GM15510 (cell line): ENCODE results near the gene ZNF407.

Experiments used
- POLR2A ChIP-seq: IDR thresholded peaks from 3 replicates; pipeline ENCODE4 v1.6.1; 2011; ENCODE audit warnings: borderline replicate concordance; ENCODE audit not compliant: insufficient read length; ENCODE audit errors: extremely low read depth

ZNF407 gene

DNA sequence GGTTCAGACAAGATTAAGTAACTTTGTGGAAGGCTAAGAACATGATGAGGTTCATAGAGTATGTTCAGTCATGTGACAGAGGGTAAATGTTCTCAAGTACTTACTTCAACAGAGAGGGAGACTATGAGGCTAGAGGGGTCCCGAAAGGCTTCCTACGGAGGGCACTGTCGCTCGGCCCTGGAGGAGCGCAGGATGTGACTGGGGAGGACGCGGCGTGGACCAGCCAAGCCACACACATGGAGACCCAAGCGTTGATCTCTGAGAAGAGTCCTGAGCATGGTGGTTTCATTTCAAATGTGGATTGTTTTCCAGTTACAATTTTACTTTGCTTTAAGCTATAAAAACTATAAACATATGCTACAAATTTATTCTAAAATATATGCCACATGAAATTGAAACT lies 383.8 kb downstream of the ZNF407 start:
- TF ChIP-seq POLR2A = no peak

DNA sequence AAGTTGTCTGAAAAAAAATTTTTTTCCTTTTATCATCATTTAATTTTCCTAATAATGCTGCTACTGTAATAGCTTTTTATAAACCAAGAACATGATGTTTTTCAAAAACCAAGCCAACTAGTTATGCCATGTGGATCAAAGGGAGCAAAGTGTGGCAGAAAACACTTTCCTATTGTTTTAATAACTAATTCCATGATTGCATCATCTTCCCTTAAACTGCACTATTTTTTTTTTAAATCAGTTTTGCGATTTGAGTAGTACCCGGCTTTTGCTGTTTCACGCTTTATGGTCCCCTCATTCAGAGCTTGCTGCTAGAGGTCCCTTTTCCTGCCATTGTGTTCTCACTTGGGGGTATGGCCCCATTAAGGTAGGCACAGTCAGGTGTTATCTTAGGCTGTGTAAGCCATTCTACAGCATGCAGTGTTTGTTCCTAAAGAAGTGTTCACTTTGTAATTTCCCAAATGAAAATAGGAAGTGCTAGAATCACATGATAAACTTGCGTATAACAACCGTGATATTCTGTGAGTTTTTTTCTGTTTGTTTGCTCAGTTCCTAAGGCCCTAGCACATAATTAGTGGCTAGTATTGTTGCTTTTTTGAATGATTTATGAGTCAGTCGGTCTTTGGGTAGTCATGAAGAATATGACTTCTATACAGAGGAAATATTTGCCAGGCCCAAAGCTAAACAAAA lies 385.4 kb downstream of the ZNF407 start:
- no peak for TF ChIP-seq POLR2A

GRCh38 chr18:74989134-74989533 lies 391.5 kb downstream of the ZNF407 start:
- TF ChIP-seq POLR2A = no peak

DNA sequence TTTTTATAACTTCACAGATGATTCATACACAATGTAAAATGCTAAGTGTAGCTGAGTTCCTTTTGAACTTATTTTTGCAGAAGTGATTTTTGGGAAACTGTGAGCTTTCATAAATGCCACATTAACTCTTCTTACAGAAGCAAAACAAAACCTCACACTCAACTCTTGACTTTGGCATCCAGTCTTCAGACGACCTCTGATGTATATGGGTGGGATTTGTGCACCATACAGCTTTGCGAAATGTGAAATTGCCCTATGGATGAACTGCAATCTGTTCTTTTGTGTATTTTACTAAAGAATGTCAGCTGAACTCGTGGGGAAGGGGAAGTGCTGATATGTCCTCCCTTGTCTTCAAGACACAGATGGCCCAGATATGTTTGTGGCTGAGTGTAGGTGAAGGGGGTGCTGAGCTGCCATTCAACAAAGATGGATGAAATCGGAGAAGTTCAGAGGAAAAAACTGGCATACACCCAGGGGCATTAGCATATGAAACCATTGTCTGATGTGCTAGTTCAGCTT lies 393.0 kb downstream of the ZNF407 start:
- TF ChIP-seq POLR2A = no peak

GRCh38 chr18:74994502-74995418 lies 397.1 kb downstream of the ZNF407 start:
- no peak for TF ChIP-seq POLR2A

DNA sequence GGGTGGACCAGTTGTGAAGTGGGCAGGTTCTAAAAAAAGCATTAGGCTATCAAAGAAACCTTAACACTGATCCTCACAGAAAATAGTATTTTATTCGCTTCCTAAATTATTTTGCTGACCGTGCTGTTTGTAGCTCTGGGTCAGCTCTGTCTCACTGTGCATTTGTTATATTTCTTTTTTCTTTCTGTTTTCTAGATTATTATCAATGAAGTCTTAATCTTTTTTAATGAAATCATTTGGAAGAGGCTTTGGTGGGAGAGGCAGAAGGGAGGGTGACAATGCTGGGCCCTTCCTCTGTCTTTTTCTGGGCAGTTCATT lies 397.7 kb downstream of the ZNF407 start:
- no peak for TF ChIP-seq POLR2A

- no peak for TF ChIP-seq POLR2A
These were observed 398.4 kb downstream of the ZNF407 start for GRCh38 chr18:74996055-74996454.

DNA sequence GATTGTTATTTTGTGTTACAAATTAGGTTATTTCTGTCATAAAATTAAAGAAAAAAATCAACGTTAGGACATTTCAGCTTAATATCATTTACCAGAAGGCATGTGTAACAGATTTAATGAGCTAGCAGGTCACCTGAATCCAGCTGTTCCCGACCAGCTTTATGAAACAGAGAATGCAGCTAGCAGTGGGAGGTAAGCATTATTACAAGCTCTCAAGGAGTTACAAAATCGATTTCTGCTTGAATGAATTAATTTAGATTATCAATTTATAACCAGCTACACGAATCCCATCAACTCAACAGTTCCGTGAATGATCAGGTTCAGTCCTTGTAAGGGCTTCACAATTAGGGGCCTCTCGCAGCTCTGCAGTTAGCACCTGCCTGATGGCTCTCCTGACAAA lies 399.3 kb downstream of the ZNF407 start:
- TF ChIP-seq POLR2A = no peak

DNA sequence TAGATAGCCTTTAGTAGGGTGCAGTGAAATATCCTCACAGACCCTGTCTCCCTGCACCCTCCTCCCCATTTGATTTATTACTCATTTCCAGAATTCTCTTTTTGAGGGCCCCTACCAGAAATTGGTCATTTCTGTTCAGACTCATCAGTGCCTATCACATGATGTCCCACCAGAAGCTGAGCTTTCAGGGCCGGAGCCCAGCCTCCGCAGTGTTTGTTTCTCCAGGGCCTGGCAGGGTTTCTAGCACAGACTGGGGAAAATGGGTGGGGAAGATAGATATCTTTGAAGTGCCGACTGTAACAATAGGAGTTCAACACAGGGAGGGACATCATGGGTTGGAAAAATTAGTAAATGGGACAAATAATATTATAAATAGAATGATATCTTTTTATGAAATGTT lies 403.2 kb downstream of the ZNF407 start:
- no peak for TF ChIP-seq POLR2A

DNA sequence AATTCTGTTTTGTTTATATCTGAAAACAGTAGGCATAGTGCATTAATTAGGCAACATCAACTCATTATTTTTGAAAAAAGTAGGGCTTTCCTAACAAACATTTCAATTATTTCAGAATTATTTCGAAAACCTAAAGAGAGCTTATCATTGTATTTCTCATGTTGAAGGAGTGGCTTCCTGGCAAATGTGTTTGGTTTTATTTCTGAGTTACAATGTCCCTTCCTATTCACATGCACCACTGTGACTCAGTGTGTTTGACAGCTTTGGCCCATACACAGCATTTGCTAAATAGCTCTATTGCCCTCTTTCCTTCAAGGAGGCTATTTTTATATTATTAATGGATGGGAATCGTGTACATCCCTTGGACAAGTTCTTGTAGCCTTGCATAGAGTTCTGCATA lies 405.4 kb downstream of the ZNF407 start:
- TF ChIP-seq POLR2A = no peak

DNA sequence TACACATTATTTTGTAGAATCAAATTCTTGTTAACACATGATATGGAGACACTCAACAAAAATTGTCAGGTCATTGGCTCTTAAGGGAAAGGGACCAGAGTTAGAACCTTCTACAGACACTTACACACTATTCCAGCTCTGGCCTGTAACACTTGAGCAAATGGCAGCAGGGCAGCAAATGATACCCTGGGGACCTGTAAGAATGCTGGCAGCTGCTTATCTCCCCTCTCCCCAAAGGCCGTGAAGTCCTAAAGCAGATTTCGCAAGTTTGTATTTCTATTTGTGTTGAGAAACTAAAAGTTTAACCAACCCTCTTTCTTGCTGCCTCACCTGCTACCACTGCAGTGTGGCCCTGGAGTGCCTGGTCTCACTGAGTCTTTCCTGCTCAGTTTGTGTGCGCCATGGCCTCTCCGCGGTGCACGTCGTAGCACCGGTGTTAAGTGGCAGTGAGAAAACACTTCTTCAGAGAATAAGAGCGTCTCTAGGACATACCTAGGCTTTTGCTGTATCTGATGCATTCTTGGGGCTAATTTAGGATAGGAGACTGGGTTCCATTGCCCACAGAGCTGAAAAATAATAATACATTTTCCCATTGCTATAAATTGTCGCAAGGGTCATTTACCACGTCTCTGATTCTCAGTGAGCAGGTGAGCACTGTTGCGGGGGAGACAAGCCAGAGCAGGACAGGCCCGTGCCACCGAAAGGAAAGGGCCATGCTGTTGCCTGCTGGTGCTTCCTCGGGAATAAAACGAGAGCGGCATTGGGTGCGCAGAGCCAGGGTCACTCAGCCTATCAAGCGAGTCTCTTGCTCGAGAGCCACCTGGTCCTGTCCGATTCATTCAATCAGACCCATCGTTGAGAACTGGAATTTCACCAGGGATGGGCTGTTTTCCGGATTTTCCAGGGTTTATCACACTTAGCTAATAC lies 406.4 kb downstream of the ZNF407 start:
- TF ChIP-seq POLR2A = no peak

DNA sequence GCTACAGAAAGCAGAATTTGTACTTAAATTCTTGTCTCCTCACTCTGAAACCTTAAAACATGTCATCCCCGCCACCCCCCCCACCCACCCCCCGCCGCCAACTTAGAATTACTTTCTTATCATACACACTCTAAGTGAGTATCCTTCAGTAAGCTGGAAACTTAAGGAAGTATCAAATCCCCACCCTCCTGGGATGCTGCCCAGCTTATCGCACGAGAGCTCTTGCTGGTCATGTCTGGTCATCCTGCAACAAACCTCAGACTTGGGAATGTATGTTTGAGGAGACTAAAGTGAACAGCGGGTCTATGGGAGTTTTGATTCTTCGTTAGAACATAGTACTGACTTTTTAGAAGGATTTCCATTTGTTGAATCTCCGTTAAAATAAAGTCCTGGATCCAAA lies 408.0 kb downstream of the ZNF407 start:
- no peak for TF ChIP-seq POLR2A

GRCh38 chr18:75008186-75008585 lies 410.5 kb downstream of the ZNF407 start:
- TF ChIP-seq POLR2A = no peak

DNA sequence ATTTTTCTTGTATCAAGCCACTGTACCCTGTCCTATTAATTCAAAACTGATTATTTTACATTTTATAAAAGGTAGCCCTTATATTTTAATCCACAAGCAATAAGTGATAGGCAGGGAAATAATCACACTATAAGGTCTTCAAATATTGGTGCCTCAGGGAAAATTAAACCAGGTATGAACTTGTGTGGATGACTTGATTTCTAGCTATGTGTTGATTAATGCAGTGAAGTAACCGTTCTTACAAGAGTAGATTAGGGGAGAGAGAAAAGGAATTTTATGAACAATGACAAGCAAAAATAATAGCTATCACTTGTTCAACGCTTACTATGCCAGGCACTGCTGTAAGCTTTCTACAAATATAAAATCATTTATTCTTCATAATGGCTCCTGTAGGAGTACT lies 411.6 kb downstream of the ZNF407 start:
- TF ChIP-seq POLR2A = no peak

DNA sequence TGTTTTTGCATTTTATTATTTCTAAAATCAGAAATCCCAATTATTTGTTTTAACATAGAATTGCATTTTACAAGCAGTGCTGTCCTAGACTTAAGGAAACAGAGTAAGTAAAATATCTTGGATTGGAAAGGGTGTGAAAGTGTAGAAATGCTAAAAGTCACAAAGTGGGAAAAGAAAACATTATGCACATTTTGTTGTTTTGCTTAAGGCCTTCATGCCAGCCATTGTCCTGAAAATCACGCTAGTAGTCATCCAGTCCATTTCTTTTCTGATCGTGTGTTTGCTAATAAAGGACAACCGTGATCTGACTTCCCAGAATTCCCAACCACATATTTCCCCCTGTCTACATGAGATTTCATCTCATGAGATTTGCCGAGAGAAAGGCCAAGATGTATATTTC lies 412.2 kb downstream of the ZNF407 start:
- TF ChIP-seq POLR2A = no peak
